COR-L47 (cell line): ENCODE data around the gene FBRSL1.
"Not testable (repeated sequence)": the region's sequence is repeated elsewhere in the genome, so short reads cannot be mapped to it uniquely, and the experiment has no call there.

Source experiments
- DNase-seq: peaks from one replicate; lab custom pipeline; 2025; lab: John Stamatoyannopoulos, UW

Gene FBRSL1

DNA sequence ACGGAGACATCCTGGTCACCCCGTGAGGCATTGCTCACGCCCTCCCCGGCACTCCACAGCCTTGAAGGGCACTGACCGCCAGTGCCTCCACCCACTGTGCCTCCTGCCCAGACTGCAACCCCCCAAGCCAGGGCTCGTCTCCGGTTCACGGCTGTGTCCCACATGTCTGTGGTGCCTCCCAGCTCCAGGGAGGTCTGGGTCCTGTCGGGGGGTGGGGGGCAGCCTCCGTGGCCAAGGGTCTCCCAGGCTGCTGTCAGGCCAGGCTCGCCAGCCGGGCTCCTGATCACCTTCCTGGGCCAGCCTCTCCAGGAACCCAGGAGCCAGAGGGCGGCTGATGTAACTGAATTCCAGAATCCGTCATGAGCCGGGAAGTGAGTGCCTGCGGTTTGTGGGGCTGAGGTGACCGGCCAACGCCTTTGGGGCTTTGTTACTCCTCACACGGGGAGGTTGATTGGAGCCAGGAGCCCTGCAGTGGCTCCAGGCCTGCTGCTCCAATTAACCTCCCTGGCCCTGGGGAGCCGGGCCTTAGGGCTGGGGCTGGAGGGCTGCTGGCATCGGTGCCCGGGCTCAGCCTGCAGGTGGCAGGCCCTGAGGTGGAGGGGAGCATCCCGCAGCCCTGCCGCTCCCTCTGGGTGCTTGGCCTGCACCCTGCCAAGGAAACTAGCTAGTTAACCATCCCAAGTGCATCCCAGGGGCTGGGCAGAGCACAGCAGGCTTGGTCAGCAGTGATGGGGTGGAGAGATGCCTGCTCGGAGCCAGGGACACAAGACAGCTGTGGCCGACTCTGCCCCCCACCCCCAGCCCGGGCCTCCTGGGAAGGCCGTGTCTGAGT is 36.4 kb upstream of the FBRSL1 start:
- no peak for DNase-seq

DNA sequence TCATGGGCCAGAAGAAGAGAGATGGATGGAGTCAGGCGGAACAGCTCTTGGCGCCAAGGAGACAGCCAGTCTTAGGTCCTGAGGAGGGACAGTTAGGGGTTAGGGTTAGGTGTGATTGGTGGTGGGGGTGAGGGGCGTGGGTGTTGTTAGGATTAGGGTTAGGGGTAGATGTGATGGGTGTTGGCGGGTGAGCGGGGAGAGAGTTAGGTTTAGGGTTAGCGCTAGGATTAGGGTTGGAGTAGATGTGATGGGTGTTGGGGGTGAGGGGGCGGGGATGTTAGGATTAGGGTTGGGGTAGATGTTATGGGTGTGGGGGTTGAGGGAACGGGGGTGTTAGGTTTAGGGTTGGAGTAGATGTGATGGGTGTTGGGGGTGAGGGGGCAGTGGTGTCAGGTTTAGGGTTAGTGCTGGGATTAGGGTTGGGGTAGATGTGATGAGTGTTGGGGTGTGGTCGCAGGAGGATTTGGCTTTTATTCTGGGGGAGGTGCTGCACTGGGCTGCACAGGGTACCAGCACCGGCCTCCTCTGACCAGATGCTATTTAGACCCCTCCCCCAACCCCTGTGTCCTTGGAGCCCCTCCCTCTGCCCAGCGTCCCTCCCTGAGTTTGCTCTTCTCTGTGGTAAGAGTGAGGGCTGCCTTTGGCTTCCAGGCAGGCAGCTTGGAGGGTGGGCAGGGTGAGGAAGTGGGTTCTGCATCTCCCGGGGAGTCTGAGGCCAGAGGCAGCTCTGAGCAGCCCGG is 35.6 kb upstream of the FBRSL1 start:
- DNase-seq: no peak

DNA sequence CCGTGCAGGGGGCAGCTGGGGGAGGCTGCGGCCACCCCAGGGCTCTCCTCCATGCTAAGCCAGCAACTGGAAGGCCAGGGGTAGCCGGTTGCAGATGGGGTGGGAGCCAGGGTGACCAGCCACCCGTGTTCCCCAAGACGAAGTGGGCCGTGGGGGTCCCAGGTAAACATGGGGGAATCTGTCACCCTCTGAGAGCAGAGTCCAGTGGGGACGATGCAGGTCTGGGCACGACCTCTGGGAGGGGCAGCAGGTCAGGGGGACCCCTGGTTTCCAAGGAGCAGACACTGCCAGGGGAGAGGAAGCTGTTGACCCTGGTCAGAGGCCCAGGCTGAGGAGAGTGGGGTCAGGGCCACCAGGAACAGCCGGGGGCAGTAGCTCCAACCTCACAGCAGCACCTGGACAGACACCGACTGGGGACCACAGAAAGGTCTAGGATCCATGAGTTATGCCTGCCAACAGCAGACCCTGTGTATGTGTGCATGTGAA is 35.0 kb upstream of the FBRSL1 start:
- no peak for DNase-seq

DNA sequence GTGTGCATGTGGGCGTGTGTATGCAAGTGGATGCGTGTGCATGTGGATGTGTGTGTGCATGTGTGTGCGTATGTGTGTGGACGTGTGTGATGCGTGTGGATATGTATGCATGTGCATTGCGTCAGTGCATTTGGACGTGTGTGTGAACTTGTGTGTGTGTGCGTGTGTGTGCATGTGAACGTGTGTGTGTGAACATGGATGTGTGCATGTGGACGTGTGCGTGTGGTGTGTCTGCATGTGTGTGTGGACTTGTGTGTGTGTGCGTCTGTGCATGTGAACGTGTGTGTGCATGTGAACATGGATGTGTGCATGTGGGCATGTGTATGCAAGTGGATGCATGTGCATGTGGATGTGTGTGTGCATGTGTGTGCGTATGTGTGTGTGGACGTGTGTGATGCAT is 34.4 kb upstream of the FBRSL1 start:
- no peak for DNase-seq

DNA sequence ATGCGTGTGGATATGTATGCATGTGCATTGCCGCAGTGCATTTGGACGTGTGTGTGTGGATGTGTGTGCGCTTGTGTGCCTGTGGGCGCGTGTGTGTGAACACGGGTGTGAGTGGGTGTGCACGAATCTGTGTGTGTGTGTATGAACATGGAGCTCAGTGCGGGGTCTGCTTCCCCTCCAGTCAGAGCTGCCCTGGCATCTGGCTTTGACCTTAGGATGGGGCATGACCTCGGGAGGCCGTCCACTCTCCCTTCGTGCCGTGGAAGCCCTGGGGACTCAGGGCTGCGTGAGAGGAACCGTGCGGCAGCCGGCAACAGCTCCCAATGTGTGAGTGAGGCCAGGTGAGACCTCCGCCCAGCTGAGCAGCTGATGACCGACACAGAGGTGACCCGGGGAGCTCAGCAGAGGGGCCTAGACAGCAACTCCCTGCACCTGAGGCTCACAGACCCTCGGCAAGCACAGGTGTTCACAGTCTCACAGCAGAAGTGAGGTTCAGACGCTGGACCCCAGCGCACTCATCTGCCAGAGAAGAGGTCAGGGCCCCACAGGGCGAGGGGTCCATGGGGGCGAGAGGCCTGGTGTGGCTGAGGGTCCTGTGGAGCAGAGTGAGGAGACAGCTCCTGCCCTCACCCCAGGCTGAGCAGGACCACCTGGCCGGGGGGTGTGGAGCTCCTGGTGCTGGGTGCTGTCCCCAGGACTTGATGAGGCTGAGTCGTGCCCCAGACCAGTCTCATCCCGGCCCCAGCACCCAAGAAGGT is 33.6 kb upstream of the FBRSL1 start:
- no peak for DNase-seq

DNA sequence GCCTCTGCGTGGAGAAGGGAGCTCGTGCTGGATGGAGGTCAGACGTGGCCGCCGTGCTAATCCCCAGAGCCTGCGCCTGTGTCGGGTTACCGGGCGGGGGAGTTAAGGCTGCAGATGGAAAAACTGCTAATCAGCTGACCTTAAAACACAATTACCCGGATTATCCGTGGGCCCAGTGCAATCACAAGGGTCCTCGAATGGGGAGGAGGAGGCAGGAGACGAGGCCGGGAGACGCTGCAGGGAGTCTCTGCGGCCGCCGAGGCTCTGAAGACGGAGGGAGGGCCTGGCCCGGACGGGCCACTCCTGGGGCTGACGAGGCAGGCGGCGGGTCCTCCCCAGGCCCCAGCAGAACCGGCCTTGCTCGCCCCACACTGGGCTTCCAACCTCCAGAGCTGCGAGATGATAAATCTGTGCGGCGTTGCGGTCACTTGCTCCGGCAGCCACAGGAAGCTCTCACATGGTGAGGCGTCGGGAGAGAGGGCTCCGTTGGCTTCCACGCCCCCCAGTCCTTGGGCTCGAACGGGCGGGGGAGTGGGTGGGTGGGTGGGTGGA is 32.9 kb upstream of the FBRSL1 start:
- DNase-seq: no peak

DNA sequence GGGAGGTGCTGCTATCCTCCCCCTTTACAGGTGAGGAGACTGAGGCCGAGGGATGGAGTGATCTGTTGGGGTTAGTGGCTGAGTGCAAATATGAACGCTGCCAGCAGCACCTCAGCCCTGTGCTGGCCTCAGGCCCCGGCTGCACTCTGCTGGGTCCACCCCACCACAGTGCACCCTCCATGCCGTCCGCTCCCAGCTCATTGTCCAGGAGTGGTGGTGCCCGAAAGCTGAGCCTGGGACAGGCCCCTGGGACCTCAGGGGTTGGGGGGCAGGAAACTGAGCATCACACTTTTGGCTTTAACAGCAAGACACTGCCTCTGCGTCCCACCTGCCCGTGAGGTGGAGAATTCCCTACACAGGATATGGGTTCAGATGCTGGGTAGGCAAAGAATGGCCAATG is 31.5 kb upstream of the FBRSL1 start:
- DNase-seq: no peak

DNA sequence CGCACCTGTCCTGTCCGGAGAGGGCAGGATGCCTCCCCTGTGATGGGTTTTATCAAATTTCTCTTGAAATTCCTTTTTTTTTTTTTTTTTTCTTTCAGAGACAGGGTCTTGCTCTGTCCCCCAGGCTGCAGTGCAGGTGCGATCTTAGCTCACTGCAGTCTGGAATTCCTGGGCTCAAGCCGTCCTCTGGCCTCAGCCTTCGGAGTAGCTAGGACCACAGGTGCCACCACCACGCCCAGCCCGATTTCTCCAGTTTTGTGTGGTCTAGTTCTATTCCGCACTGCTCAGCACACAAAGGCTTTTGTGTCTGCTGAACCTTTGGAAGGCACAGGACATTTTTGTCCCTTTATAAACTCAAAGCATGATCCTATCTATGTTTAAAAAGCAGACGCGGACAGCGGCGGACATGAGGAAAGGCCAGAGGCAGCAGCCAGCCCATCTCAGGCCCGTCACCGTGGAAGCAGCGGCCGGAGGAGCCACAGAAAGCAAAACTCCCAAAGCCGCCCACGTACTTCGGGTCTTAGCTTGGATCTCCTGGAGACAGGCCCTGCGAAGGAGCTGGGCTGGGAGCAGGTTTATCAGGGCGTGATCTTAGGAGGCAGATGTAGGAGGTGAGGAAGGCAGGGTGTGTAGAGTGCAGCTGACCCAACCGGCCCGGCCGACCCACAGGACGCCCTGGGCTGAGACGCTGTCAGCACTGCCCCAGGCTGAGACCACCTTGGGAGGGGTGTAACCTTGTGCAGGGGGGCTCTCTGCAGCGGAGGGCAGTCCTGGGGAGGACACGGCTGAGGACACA is 30.9 kb upstream of the FBRSL1 start:
- DNase-seq: no peak

DNA sequence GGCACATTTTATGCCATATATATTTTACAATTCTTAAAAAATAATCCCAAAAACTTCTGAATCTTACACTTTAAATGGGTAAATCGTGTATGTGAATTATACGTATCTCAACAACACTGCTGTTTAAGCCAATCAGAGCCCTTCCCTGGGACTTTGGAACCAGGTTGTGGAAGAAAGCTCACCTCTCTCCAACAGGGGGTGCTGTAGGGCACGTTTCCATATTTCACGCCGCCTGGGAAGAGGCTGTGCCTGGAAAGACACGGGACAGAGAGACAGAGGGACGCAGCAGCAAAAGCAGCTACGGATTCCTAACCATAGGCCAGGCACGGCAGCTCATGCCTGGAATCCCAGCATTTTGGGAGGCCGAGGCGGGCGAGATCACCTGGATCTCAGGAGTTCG is 29.4 kb upstream of the FBRSL1 start:
- DNase-seq: no peak

DNA sequence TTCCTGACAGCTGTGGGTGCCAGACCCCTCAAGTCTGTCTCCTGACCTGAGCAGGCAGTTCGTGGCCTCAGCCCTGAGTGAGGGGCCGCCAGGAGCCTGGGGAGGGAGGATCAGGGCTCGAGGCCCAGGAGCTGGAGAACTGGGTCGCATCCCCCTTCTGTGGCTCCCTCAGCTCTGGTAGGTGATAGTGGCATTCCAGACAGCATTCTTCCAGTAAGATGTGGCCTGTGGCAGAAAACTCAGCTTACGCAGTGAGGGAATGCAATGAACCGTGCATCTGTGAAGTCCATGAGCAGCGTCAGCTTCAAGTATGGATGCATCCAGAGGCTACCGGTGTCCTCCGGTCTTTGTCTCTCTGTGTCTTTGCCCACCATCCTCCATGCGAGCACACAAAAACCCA is 28.4 kb upstream of the FBRSL1 start:
- no peak for DNase-seq

DNA sequence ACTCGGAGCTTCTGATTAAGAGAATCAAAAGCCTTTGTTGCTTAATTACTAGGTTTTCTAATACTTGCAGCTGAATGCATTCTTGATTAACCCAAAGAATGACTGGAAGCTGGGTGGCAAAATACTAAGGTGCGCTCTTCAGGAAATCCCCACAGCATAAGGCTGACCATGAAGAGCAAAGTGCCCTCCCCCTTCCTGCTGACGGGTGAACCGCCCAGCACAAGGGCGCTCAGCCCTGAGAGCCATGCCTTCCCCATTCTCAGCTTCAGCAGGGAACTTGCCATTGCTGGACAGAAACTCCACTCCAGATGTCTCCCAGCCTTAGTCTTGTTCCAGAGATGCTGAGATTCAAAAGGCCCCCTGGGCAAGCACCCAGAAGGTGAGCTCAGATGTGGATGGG is 27.2 kb upstream of the FBRSL1 start:
- no peak for DNase-seq

DNA sequence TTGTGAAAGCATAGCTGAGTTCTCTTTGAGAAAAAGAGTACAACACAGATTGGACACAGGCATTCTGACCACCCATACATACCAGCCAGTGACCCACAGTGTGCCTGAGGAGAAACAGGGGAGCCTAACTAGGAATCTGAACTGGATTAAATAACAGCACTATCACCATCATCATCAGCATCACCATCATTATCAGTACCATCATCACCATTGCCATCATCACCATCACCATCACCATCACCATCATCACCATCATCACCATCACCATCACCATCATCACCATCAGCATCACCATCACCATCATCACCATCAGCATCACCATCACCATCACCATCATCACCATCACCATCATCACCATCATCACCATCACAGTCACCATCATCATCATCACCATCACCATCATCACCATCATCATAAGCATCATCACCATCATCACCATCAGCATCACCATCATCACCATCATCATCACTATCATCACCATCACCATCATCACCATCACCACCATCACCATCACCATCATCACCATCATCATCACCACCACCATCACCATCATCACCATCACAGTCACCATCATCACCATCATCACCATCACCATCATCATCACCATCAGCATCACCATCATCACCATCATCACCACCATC is 26.5 kb upstream of the FBRSL1 start:
- not testable (repeated sequence) for DNase-seq

DNA sequence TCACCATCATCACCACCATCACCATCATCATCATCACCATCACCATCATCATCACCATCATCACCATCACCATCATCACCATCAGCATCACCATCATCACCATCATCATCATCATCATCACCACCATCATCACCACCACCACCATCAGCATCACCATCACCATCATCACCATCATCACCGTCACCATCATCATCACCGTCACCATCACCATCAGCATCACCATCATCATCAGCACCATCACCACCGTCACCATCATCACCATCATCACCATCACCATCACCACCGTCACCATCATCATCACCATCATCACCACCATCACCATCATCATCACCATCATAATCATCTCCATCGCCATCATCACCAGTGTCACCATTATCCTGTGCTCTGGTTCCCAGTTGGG is 25.6 kb upstream of the FBRSL1 start:
- DNase-seq: not testable (repeated sequence)

DNA sequence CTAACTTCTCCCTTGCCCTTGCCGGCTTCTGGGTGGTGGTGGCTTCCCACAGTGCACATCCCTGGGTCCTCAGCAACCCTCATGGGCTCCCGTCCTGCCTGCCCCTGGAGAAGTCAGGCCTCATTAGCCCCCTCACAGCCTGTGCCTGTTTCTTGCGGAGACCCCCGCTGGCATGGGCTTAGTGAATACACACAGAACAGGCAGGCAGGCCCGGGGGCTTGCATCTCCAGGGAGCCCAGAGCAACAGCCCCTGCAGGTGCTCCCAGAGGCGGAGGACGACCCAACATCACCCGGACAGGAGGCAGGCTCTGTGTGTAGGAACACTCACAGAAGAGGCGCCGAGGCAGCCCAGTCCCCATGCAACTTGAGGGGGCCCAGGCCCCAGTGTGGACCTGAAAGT is 25.1 kb upstream of the FBRSL1 start:
- DNase-seq: no peak

DNA sequence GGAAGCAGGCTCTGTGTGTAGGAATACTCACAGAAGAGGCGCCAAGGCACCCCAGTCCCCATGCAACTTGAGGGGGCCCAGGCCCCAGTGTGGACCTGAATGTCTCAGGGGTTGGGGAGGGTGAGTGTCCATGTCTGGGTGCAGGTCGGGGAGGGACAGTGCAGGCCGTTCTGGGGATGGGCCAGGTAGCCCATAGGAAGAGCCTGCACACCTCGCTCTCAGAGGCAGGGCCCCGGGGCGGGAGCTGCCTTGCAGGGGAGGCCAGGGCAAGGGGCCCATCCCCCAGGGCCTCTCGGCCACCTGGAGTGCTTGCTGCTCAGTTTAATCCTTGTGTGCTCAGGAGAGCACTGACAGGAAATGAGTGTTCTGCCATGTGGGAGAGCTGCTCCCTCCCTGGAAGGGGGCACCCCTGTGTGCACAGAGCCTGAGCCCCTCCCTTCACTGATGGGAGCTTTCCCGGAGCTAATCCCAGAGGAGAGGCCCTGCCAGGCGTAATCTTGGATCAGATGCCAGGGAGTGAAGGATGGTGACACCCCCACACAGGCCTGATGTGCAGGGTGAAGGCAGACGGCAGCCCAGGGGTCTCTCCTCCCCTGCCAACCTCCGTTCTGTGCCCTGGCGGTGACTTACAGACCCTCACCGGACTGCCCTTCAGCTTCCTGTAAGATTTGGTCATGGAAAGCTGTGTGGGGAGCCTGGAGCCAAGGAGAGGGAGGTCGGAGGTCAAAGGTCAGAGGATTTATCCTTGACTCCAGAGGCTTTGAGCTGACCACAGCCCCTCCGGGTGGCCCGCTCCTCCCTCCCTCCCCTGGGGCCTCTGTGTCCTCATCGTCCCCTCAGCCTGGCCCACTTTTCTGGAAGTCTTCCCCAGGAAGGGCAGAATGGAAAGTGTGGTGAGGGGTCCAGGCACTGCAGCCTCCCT is 24.4 kb upstream of the FBRSL1 start:
- no peak for DNase-seq

DNA sequence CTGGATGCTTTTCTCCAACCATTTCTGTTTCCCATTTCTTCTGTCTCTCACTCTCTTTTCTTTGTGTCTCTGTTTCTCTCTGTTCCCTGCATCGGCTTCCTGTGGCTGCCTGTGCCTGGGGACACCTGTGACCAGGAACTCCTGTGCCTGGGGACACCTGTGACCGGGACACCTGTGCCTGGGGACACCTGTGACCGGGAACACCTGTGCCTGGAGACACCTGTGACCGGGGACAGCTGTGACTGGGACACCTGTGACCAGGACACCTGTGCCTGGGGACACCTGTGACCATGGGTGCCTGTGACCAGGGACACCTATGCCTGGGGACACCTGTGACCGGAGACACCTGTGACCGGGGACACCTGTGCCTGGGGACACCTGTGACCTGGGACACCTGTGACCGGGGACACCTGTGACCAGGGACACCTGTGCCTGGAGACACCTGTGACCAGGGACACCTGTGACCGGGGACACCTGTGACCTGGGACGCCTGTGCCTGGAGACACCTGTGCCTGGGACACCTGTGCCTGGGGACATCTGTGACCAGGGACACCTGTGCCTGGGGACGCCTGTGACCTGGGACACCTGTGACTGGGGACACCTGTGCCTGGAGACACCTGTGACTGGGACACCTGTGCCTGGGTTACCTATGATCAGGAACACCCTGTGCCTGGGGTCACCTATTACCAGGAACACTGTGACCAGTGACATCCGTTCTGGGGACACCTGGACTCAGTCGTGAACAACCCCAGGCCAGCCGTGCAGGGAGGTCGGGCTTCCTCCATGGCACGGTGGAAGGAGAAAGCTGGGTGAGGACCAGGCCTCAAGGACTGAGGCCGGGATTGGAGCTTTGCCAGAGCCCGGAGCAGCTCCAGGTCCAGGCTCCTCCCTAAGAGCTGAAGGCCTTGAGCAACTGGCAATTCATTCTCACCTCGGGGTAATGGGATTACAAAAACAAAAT is 23.4 kb upstream of the FBRSL1 start:
- no peak for DNase-seq

DNA sequence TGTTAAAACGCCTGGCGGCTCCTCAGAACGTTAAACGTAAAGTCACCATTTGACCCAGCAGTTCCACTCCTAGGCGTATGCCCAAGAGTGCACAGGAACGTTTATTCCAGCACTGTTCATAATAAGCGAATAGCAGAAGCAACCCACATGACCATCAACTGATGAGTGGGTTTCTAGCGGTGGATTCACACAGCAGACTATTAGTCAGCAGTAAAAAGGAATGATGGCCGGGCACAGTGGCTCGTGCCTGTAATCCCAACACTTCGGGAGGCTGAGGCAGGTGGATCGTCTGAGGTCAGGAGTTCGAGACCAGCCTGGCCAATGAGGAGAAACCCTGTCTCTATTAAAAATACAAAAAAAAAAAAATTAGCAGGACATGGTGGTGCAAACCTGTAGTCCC is 22.4 kb upstream of the FBRSL1 start:
- no peak for DNase-seq

DNA sequence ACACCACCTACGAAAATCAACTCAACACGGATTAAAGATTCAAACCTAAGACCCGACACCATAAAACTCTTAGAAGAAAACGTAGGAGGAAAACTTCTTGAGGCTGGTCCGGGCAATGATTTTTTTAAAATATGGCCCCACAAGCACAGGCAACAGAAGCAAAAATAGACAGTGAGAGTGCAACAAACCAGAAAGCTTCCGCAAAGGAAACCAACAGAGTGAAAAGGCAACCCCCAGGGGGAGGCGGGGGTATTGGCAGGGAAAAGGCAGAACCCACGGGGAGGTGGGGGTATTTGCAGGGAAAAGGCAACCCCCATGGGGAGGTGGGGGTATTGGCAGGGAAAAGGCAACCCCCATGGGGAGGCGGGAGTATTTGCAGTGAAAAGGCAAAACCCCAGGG is 20.5 kb upstream of the FBRSL1 start:
- DNase-seq: no peak

DNA sequence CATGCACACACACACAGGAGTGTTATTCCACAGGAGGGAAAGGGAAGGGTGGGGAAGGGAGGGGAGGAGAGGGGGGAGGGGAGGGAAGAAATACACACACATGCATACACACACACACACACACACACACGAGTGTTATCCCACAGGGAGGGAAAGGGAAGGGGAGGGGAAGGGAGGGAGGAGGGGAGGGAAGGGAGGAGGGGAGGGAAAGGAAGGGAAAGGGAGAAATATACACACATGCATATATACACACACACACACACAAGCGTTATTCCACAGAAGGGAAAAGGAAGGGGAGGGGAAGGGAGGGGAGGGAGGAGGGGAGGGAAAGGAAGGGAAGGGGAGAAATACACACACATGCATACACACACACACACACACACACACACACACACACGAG is 19.6 kb upstream of the FBRSL1 start:
- no peak for DNase-seq
